Measurements from ENCODE around the gene FLCN.

Gene FLCN

DNA sequence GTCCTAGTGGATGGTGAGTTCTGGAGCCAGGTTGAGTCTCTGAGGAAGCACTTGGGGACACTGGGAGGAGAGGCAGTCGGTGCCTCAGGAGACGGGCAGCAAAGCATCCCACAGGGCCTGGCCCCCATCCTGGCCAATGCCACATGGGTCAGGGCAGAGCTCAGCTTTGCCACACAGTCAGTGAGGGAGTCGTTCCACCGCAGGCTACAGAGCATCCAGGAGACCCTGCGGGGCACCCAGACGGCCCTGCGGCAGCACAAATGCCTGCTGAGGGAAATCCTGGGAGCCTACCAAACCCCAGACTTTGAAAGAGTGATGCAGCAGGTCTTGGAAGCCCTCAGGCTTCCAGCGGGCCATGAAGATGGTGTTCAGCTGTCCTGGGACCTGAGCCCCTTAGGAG is 70.5 kb downstream of the FLCN start:
- no peak for DNase-seq (ENCODE audit: low read depth in 2 of 2)

DNA sequence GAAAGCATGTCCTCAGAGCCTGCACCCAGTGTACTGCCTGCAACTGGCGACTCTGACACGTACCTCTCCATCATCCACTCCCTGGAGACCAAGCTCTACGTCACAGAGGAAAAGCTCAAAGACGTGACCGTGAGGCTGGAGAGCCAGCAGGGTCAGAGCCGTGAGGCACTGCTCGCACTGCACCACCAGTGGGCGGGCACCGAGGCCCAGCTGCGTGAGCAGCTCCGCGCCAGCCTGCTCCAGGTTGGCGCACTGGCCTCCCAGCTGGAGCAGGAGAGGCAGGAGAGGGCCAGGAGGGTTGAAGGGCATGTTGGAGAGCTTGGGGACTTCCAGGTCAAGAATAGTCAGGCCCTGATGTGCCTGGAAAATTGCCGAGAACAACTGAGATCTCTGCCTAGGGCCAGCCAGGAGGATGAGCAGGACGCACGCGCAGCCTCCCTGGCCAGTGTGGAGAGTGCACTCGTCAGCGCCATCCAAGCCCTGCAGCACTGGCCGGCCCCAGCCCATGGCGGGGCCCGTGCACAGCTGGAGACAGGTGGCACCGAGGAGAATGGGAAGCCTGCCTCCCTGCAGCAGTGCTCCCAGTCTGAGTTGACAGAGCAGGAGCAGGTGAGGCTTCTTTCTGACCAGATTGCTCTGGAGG is 71.2 kb downstream of the FLCN start:
- no peak for DNase-seq (ENCODE audit: low read depth in 2 of 2)

DNA sequence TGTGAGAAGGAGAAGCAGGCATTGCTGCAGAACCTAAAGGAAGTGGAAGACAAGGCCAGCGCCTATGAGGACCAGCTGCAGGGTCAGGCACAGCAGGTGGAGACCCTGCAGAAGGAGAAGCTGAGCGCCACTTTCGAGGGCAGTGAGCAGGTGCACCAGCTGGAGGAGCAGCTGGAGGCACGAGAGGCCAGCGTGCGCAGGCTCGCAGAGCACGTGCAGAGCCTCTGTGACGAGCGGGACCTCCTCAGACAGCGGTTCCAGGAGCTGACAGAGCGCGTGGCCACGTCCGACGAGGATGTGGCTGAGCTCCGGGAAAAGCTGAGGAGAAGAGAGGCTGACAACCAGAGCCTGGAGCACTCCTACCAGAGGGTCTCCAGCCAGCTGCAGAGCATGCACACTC is 72.3 kb downstream of the FLCN start:
- no peak for DNase-seq (ENCODE audit: low read depth in 2 of 2)

DNA sequence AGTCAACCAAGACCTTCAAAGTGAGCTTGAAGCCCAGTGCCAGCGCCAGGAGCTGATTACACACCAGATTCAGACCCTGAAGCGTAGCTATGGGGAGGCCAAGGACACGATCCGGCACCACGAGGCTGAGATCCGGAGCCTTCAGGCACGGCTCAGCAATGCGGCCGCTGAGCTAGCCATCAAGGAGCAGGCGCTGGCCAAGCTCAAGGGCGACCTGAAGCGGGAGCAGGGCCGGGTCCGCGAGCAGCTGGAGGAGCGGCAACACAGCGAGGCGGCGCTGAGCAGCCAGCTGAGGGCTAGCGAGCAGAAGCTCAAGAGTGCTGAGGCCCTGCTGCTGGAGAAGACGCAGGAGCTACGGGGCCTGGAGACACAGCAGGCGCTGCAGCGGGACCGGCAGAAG is 72.8 kb downstream of the FLCN start:
- DNase-seq (ENCODE audit: low read depth in 2 of 2) = no peak
